ENCODE measurements around the gene SERTAD3.

DNA sequence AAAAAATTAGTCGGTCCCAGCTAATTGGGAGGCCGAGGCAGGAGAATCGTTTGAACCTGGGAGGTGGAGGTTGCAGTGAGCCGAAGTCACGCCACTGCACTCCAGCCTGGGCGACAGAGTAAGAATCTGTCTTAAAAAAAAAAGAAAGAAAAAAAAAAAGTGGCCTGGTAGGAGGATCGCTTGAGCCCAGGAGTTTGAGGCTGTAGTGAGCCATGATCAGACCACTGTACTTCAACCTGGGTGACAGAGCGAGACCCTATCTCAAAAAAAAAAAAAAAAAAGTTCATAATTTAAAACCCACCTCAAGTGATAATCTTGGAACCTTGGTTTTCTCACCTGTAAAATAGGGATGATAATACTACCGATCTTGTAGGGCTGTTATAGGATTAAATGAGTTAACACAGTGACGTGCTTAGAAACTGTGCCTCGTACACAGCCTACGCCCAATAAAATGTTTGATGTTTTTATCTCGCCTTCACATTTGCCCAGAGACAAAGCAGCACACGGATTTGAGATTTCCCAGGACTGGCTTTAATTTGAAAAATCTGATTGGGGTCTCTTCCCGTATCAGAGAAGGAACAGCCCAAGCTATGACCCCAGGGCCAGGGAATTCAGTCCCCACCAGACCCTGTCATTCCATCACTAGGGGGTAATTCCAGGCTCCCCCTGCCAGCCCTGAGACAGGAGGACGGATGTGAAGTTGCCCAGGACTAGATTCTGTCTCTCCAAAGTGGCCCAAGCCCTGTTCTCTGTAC is 22.0 kb downstream of the SERTAD3 start:
- no peak for TF ChIP-seq CTCF (IDR thresholded peaks at IDR 0.05)
- no peak for TF ChIP-seq POLR2A (IDR thresholded peaks at IDR 0.05)
